HG03175 (cell line): ENCODE measurements around the gene MICAL1.

Experiments used
- ATAC-seq: cut with Tn5 transposase; IDR thresholded peaks from one replicate; pipeline ENCODE4 v1.9.1; 2021; ENCODE audit warnings: mild to moderate bottlenecking, moderate library complexity; ENCODE audit not compliant: unreplicated experiment

MICAL1 gene, protein sequence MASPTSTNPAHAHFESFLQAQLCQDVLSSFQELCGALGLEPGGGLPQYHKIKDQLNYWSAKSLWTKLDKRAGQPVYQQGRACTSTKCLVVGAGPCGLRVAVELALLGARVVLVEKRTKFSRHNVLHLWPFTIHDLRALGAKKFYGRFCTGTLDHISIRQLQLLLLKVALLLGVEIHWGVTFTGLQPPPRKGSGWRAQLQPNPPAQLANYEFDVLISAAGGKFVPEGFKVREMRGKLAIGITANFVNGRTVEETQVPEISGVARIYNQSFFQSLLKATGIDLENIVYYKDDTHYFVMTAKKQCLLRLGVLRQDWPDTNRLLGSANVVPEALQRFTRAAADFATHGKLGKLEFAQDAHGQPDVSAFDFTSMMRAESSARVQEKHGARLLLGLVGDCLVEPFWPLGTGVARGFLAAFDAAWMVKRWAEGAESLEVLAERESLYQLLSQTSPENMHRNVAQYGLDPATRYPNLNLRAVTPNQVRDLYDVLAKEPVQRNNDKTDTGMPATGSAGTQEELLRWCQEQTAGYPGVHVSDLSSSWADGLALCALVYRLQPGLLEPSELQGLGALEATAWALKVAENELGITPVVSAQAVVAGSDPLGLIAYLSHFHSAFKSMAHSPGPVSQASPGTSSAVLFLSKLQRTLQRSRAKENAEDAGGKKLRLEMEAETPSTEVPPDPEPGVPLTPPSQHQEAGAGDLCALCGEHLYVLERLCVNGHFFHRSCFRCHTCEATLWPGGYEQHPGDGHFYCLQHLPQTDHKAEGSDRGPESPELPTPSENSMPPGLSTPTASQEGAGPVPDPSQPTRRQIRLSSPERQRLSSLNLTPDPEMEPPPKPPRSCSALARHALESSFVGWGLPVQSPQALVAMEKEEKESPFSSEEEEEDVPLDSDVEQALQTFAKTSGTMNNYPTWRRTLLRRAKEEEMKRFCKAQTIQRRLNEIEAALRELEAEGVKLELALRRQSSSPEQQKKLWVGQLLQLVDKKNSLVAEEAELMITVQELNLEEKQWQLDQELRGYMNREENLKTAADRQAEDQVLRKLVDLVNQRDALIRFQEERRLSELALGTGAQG

DNA sequence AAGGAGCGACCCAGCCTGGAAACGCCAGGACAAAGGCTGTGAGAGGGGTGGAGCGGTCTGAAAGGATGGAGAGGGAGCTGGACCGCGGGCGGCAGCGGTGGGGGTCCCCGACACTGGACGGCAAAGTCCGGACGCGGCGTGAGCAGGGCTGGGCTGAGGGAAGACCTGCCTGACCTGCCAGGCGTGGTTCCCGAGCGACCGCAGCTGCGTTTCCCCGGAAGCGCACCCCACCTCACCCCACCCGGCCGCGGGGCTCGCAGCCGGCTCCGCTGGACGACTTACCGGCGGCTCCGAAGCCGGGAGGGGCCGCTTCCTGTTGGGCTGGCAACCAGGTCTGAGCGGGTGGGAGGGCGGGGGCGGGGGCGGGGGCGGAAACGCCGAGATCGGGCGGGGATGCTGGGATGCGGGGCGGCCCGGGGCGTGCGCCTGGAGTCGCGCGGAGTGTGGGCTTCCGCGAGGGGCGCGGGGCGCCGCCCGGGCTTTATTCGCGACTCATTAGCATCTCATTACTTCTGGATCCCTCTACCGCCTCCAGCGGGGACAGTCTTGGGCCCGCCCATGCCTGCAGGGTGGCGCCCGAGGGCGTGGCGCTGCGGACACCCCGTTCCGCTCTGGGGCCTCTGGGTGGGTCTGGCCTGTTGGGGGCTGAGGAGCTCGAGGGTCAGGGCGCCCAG, at the start of gene MICAL1:
MICAL1 (minus strand) TSS at position 336 of the 674 bp plus-strand sequence. CDS start 1,576 bp downstream, outside the sequence.
- ATAC-seq = peak; percentile 65

DNA sequence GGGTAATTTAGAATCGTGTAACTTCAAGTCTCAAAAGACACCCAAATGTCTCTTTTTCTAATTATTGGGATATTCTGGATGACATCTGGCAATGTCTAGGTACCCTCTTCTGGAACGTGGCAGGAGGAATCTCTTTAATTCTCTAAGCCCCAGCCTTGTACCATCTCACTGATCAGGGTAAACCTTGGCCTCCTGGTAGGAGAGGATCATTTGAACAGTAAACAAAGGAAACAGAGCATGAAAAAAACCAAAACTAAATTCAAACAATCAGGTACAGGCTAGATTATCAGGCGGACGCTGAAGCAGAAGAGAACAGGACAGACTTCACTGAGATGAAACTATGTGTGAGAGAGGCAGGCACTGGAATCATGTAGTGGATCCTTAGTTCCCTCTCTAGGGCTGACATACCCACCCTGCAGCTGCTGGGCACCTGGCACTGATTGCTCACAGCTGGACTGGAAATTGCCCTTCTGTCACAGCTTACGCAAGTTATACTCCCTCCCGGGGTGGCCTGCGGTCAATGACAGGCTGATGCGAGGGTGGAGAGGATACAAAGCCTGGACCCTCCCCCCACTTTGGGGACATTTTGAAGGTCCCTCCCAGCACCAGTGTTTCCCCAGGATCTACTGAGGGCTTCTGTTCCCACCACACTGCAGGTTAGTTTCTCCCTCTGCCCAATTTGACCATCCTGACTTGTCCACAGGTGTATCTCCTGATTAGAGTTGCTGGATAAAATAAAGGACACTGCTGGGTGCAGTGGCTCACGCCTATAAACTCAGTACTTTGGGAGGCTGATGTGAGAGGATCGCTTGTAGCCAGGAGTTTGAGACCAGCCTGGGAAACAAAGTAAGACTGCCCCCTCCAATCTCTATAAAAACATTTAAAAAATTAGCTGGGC, 48.0 kb upstream of the MICAL1 start:
- no peak for ATAC-seq

DNA sequence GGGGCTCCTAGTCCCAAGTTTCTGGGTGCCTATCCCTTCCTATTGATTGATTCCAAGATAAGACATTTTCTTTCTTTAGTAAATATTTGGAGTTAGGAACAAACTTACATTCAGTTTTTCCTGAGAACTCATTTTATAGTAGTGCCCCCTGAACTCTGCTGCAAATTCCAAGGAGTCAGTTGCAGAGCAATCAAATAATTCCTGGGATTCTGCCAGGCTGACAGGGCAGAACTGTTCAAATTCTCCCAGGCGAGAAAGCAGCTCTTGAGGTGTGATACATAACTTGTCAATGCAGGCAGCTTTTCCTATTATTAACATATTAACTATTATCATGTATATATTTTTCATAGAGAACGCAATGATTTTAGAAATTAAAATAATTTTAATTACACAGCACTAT, 43.4 kb upstream of the MICAL1 start:
- ATAC-seq = no peak

DNA sequence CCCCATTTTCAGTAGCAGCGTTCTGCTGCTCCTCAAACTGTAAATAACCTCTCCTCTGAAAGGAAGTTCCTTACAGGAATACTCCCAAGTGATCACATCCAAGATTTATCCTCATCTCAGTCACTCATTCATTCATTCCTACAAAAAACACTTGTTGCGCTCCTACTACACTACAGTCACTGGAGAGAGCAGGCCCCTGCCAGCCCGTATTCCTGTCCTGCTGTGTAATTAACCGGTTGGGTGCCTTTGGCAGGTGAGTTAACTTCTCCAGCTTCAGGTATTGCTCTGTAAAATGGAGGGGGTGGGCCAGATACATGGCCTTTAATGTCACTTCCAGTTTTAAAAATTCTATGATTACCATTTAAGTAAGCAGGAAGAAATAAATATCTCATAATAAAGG, 42.5 kb upstream of the MICAL1 start:
- ATAC-seq = no peak

DNA sequence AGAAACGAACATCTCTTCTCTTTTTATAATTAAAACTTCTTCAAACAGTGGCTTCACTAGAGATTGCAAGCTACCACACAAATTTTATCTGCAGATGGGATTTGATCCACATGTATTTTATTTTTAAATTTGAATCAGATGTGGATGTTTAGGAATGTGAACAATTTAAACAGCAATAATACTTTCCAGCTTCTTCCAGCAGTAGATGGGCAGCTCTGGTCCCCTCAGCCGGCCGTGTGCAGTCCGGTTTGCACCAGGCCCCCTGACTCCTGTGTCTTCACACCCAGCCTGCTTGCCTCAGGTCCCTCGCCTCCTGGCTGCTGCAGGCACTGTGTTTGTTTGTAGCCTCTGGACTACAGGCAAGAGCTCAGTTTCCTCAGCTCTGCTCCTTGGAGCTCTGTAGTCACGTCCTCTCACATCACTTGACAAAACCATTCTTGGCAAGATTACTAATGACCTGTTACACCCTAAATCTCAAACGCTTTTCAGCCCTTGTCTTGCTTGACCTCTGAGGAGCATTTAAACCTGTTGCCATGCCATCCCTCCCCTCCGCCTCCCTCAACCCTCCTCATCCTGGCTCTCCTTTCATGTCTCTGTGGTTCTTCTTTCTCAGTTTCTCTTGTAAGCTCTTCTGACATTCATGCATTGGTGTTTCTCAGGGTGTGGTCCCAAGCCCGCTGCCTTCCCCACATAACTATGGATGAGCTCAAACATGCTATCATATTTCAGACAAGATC, 40.6 kb upstream of the MICAL1 start:
- no peak for ATAC-seq

DNA sequence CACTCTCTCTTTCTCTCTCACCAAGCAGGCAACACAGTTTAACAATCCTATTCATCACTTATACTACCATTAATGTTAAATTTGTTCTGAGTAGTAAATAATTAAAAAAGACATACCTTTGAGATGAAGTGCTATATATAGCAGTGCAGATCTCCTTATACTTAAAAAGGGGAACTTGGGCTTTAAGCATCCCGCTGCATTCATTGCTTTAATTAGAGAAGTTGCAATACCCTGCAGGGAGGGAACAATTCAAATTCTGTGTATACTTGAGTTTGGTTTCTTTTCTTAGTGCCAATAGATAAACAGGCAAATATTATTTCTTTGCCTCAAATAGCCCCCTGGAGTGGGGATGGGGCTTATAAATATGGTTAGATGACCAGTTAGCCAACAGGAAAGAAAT, 38.3 kb upstream of the MICAL1 start:
- ATAC-seq = no peak

DNA sequence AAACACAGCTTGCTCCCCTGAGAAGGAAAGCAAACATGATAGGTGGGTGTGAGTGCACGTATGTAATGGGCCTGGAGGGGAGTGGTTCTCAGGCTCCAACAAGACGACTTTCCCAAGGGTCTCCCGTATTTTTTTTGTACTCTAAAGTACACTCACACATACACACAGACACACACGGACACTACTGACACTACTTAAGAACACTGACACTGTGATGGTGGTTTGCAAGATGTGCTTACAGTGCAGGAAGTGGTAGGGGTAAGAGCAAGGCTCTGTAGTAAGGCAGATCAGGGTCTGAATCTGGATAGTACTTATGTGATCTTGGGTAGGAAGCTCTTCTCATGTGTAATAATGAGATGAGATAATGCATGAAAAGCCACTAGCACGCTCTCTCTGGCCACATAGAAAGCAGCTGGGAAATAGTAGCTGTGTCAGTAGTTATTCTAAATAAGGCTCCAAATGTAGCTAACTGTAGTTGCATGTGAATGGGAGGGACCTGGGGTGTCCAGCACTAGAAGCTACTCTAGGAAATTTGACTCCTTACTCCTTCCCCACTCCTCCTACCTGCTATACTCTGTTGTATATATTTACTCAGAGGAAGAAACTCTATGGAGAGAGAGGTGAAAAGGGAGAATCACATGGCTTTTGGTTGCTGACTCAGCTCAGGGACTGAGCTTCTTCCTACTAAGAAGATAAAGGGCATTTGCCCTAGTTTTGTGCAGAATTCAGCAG, 35.8 kb upstream of the MICAL1 start:
- no peak for ATAC-seq

DNA sequence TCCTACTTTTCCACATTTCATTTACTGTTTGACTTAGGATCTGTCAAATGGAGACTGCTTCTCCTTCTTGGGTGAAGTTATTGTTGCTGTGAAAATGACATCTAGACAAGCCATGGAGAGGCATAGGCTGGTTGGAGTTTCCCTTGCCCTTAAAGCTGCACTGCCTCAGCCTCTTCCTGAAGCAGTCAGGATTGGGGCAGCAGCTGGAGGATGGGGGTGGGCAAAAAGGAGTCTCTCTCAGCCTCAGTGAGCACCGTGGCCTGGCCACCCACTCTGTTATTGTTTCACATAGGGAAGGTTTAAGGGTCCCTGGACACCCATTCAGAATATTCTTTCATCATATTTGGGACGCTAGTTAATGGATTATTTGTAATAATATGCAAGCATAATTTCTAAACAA, 35.1 kb upstream of the MICAL1 start:
- ATAC-seq = no peak

DNA sequence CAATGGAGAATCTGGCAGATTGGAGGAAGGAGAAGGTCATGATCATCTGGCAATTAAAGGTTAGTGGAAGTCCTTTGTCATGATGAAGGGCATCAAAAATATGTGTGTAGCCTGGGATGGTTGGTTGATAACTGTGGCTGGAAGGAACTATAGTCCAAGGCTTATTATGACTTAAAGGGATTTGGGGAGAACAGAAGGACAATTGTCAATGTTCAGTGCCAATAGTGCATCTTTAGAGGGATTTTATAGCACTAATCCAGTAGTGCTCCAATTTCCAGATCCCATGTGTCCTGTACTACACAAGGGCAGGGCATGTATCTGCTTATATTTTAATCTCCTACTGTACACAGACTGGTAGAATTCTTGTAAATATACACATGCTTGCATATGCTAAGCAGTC, 32.4 kb upstream of the MICAL1 start:
- no peak for ATAC-seq

DNA sequence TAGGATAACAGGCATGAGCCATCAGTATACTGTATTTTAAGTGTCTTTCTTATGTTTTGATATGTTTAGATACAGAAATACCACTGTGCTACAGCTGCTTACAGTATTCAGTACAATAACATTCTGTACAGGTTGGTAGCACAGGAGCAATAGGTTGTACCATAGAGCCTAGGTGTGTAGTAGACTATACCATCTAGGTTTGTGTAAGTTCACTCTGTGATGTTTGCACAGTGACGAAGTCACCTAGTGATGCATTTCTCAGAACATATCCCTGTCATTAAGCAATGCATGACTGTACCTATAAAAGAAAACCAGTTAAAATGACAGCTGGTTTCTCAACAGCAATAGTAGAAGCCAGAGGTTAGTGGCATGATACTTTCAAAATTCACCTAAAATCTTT, 30.5 kb upstream of the MICAL1 start:
- no peak for ATAC-seq

DNA sequence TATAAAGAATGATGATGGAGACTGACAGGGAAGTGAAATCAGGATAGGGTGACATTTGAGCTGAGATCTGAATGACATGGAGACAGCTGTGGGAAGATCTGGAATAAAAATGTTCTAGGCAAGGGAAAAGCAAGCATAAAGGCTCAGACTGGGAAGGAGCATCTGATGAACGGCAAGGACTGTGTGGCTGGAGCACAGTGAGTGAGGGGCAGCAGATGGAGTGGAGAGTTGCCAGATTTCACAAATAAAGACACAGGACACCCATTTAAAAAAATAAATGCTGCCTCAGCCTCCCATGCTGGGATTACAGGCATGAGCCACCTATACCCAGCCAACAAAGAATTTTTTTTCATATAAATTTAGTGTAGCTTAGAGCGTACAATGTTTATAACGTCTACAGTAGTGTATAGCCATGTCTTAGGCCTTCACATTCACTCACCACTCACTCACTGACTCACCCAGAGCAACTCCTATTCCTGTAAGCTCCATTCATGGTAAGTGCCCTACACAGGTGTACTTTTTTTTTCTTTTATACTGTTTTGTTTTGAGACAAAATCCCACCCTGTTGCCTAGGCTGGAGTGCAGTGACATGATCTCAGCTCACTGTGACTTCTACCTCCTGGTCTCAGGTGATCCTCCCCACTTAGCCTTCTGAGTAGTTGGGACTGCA, 29.8 kb upstream of the MICAL1 start:
- no peak for ATAC-seq

DNA sequence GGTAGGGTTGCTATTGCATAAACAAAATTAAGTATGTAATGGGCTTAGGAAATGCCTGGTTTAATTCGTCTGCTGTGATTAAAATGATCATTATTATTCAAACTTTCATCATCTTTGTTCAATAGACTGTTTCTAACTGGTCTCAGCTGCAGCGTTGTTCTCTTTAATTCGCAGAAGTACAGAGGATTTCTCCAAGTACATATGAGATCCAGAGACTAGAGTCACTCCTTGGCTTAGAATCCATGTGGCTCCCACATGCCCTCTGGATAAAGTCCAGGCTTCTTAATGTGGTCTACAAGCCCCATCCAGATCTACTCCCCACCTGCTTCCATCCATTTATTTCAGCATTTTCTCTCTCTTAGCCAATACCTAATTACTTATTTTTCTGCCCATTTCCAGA, 28.6 kb upstream of the MICAL1 start:
- no peak for ATAC-seq

DNA sequence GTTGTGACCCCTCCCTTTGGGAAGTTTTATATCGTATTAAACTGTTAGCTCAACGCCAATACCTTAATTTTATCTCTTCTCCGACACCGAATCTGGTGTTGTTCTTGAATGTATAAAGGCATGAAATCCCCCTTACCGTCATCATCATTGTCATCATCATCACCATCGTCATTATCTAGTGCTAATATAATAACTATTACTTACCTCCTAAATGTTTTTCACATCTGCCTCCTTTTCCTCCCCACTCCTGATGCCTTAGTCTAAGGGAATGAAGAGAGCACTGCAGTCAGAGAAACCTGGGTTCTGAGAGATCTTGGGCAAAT, 28.1 kb upstream of the MICAL1 start:
- peak; percentile 1 for ATAC-seq

DNA sequence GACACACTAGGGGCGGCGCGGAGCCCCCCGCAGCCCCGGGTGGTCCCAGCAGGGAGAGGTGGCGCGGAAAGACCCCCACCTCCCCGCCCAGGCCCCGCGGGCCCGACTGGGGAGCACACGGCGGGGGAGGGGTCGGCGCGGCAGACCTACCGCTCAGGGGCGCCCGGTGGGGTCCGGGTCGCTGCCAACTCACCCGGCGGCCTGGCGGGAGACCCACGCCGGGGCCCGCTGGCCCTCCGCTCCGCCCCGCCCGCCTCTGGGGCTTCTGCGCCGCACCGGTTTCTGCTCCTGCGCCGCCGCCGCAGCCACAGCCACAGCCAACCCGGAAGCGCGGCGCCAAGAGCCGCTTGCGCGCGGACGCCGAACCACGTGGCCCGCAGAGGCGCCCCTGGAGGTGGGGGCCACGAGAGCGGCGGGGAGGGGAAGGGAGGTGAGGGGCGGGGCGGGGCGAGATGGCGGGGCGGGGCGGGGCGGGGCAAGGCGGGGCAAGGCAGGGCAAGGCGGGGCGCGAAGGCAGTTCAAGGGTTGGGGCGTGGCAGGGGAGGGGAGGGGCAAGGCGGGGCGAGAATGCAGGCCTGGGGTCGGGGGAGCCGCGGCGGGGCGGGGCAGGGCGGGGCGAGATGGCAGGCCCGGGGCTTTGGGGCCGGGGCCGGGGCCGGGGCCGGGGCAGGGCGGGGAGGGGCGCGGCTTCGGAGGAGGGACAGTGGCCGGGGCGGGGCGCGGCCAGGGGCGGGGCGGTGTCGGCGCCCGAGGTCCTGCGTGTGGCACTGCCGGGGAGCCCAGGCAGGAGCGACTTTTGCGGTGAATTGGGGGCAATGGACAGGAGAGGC, 27.5 kb upstream of the MICAL1 start, which contains the start of gene ZBTB24:
ZBTB24 (minus strand) TSS at position 315 of the 830 bp plus-strand sequence. CDS start 1,193 bp downstream, outside the sequence.
- peak; percentile 89 for ATAC-seq

DNA sequence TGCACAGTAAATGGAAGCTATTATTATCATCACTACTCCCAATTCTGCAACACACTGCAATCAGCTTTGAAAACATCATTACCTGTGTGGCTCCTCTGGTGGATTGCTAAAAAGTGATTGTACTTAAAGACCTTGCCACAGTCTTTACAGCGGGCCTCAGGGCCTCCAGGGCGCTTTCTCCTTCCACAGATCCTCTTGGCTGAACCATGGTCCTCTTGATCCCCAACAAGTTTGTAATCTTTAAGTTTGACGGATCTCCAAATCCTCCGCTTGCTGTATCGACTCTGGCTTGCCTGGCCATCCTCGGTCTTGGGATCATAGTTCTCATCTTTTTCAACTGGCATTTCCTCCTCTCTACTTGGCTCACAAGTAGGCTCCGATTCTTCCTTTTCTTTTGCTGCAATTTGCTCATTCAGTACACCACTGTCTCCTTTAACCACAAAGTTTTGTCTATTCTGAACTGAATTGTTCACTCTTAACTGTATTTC, 25.5 kb upstream of the MICAL1 start:
- ATAC-seq = no peak

DNA sequence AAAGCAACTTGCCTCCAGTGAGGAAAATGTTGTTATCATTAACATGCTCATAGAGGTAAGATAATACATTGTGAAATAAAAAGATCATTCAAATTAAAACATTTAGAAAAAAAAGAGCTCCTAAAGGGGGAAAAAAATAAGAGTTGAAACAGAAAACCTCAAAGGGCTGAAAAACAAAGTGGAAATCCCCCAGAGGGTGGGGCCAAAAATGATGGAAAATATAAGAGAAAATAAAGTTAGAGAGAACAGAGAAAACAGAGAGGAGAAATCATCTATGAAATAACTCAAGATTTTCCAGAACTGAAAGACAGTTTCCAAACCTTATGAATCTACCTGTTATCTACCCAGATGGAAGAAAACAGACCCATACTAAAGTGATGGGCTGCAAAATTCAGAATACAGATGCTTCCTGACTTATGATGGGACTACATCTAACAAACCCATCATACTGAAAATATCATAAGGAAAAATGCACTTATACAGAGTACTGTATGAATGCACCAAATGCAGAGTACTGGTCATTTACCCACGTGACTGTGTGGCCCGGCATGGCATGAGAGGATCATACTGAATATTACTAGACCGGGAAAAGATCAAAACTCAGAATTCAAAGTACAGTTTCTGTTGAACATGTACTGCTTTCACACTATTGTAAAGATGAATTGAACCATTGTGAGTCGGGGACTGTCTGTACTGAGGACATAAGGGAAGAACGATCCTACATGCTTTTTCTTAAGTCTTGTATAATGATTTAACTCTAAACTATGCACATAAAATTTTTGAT, 23.5 kb upstream of the MICAL1 start:
- no peak for ATAC-seq
